Measurements from ENCODE around the gene TOMM40L.

Gene TOMM40L

DNA sequence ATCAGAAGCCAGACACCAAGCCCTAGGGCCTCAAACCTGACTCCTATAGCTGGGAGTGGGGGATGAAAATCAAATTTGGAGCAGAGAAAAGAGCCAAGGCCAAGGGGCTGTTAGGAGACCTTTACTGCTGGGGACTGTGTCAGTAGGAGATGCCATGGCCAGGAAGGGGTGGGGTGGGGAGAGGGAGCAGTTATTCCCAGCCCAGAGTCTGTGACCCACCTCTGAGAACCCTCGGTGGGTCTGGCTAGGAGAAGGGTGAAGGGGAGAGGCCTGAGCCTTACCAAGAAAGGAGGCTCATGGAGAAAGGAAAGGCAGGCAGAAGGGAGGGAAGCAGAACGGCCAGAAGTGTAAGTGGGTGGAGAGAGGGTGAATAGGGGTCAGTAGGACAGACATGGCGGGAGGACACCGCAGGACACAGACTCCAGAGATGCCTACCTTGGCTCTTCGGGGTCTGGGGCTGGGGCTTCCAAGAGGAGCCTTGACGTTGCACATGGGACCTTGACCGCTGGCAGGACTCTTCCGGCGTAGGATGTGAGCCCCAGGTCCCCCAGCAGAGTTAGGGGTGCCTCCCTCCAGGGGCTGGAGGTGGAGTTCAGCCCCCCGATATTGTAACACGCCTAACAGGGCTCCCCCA, 28.2 kb upstream of the TOMM40L start:
- no peak for DNase-seq

- DNase-seq = no peak
These were observed 27.5 kb upstream of the TOMM40L start for GRCh38 chr1:161198194-161198896.

DNA sequence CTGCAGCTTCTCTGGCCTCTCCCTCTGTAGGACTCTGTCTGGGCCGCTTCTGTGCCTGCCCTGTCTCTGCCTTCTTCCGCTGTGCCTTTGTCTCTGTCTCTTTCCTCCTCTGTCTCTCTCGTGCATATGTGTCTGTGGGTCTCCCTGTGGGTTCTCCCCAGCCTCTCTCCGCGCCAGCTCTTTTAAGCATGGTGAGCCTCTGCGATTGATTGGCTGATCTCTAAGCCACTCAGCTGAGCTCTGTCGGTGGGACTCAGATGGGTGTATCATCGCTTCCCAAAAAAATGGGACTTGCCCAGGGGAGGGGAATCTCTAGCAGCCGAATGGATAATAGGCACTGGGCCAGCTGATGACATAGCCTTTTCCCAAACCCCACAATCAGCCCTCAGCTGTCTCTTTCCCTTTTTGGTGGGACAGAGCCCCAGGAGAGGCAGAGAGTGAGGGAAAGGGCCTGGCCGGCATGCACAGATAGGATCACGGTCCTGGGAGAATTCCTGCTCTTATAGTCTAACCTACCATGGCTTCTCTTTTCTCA, 26.9 kb upstream of the TOMM40L start, which contains the start of gene ADAMTS4:
Gene ADAMTS4, minus strand, starts transcription at position 158 of the 535 bp plus-strand sequence. CDS start 427 bp downstream, outside the sequence.
- no peak for DNase-seq

- DNase-seq = no peak
These were observed 26.2 kb upstream of the TOMM40L start for GRCh38 chr1:161199506-161200139.

- no peak for DNase-seq
These were observed 25.4 kb upstream of the TOMM40L start for GRCh38 chr1:161200421-161200991.

- DNase-seq = no peak
These were observed 24.6 kb upstream of the TOMM40L start for GRCh38 chr1:161200992-161201835.

- peak; percentile 97 for DNase-seq
These were observed 23.8 kb upstream of the TOMM40L start, which contains the start of gene NDUFS2 for GRCh38 chr1:161201836-161202712. Gene NDUFS2, plus strand, starts transcription at chr1:161202367. Its CDS starts 19 bp downstream, at chr1:161202386.

GRCh38 chr1:161206411-161207140, 19.3 kb upstream of the TOMM40L start:
- DNase-seq = no peak

DNA sequence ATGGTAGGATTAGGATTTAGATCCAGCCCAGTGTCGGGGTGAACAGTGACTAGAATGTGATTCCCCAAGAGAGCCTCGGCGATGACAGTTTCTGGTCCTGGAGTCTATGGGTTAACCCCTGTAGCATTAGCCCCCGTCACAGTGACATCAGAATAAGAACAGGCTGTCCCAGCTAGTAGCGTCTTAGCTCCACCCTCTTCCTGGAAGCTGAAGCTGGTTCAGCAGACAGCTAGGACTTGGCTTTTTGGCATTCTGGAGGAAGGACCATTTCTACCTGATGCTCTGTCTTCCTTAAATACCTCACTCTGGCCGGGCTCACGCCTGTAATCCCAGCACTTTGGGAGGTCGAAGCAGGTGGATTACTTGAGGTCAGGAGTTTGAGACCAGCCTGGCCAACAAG, 18.7 kb upstream of the TOMM40L start:
- no peak for DNase-seq

DNA sequence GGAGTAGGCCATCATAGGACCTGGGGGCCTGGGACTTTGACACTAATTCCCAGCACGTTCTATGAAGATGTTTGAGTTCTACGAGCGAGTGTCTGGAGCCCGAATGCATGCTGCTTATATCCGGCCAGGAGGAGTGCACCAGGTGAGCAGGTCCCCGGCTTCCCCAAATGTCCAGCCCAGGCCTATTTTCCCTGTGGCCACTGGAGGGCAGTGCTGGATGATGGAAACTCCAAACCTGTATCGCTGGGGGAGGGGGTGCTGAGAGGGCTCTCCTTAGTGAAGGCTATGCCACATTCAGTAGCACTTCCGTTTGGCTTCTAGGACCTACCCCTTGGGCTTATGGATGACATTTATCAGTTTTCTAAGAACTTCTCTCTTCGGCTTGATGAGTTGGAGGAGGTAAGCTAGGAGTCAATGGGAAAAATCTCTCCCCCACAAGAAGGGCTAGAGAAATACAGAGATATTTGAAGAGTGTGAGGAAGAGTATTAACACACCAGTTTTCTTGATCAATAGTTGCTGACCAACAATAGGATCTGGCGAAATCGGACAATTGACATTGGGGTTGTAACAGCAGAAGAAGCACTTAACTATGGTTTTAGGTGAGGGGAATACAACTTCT, 16.0 kb upstream of the TOMM40L start:
- DNase-seq = peak; percentile 84

DNA sequence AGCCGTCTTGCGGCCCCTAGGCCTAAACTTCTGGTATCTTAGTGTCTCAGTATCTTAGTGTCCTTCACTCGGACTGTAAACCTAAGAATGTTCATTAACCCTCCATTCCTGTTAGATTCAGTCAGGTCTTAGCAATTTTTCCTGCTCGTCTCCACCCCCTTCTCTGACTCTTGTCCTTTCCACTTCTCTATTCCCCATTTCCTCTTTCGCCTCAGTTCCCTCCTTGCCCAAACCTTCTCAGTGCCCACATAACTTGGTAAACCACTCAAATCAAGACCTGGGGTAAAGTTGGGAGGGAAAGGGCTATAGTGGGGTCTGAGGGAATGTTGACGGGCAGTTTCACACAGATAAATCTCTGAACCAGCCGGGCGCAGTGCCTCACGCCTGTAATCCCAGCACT, 11.5 kb upstream of the TOMM40L start:
- DNase-seq = no peak

DNA sequence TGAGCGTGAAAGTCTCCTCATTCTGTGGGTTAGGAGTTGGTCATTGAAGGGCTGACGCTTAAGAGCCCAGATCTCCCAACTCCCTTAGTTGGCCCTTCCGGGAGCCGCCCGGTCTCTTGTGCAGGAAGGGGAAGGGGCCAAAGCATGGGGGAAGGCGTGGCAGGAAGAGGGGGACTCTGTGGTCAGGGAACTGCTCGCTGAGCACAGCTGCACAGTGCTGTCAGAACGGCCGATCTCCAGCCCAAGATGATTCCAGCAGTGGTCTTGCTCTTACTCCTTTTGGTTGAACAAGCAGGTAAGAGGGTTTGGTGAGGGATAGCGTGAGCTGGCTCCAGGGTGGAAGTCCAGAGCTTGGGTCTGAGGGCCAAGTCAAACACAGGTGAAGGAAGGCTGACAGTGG, 10.8 kb upstream of the TOMM40L start, which contains the start of gene FCER1G:
Gene FCER1G, plus strand, starts transcription at position 220 of the 400 bp plus-strand sequence. Its CDS starts 27 bp downstream, at position 247.
- no peak for DNase-seq

- no peak for DNase-seq
These were observed 8.7 kb upstream of the TOMM40L start for GRCh38 chr1:161216945-161217712.

GRCh38 chr1:161217831-161218230, 8.0 kb upstream of the TOMM40L start:
- DNase-seq = no peak

GRCh38 chr1:161218301-161219077, 7.4 kb upstream of the TOMM40L start:
- DNase-seq = no peak

- DNase-seq = no peak
These were observed 6.6 kb upstream of the TOMM40L start for GRCh38 chr1:161219078-161219892.

- no peak for DNase-seq
These were observed 5.9 kb upstream of the TOMM40L start for GRCh38 chr1:161220002-161220401.
